Left lung (tissue), 10 donors: ENCODE results near the gene TBC1D24. TPM values are rescaled to one million over a fixed set of nuclear protein-coding genes. Genes with fewer than 3 reads are reported as not detected.

Experiments
- ATAC-seq: fragments of 200-7000 bp; cut with Tn5 transposase; one replicate; pipeline ENCODE4 v1.9.1; 2020; ENCODE audit warnings: moderate library complexity
- DNase-seq, 4 donors: peaks; one replicate each; pipeline ENCODE4 v3.0.0-alpha.2; 2013 to 2020
- H3K27ac ChIP-seq, 2 donors: fragments of 200-600 bp; sonication (generic) in 1 of 2; one replicate each; pipeline versions ENCODE4 v1.5.0 to v1.8.0; 2020 to 2021
- H3K27me3 ChIP-seq, 2 donors: fragments of 200-600 bp; sonication (generic) in 1 of 2; one replicate each; pipeline versions ENCODE4 v1.5.0 to v1.8.0; 2020 to 2021
- H3K36me3 ChIP-seq, 2 donors: fragments of 200-600 bp; sonication (generic) in 1 of 2; one replicate each; pipeline versions ENCODE4 v1.5.0 to v1.8.0; 2020 to 2021
- H3K4me1 ChIP-seq, 2 donors: fragments of 200-600 bp; one replicate each; pipeline ENCODE4 v1.8.0; 2021
- H3K4me3 ChIP-seq, 2 donors: fragments of 200-600 bp; sonication (generic) in 1 of 2; one replicate each; pipeline versions ENCODE4 v1.5.0 to v1.8.0; 2020 to 2021; ENCODE audit warnings: mild to moderate bottlenecking in 1 of 2
- H3K9me3 ChIP-seq, 2 donors: fragments of 200-600 bp; sonication (generic) in 1 of 2; one replicate each; pipeline versions ENCODE4 v1.5.0 to v1.8.0; 2020 to 2021
- intact Hi-C, 2 donors: fragments of 100-400 bp; cut with DNase I; formaldehyde crosslinking; loops; one replicate each; pipeline versions ENCODE4 v1.11.2 to v1.14.2; 2022
- polyA plus RNA-seq, 6 donors: library from polyadenylated mRNA; unstranded; fragments of 120-200 nt; gene quantifications; one replicate each; pipeline ENCODE4 v1.2.1, GENCODE V29; 2013; ENCODE audit not compliant: insufficient read length in 6 of 6
- total RNA-seq, 2 donors: library from RNA; stranded (reverse); fragmentation: NEBNext Ultra II Directional; extraction: Animal tissue kit (Norgen Biotek cat#: 25700); gene quantifications; one replicate each; pipeline ENCODE4 v1.2.1, GENCODE V29; 2021
- TF ChIP-seq, protein P1 (sequence below), 2 donors: fragments of 200-600 bp; sonication (generic) in 1 of 2; IDR thresholded peaks; one replicate each; pipeline versions ENCODE4 v1.5.0 to v1.8.0; 2021; ENCODE audit warnings: antibody characterized with exemption in 2 of 2
- donor health status: DM: no; HTN: yes; CAD: no.
- donor health status: DM: no; HTN: no; CAD: no.

TBC1D24 gene
- total and polyA plus RNA-seq, 8 donors, result 14.2 to 41.4 (median 17.9) TPM

DNA sequence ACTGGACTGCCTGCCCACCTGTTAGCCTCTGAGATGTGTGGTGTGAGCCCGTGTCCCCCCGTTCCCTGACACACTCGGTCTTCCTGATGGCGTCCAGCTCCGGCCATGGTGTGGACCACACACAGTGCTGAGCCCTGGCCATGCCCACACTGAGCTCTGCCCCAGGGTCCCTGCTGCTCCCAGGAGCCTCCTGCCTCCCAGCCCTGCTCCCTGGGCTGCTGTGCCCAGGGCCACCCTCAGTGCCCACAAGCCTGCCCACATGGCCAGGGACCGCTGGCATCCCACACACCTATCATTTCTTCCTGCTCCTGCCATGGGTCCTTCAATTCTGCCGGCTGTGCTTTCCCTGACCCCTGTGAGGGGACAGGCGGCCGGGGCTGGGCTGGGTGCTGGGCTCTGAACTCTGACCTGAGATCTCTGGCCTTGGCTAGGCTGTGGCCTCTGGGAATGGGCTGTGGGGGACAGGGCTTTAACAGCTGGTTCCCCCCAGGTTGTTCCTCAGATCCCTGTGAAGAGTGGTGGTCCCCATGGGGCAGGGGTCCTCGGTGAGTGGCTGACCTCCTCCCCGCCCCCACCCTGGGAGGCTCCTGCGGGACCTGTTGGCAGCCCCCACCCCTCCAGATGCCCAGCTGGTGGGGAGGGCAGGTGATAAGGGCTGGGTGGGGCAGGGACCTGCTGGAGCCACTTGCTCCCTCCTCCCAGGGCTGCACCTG lies 52.3 kb downstream of the TBC1D24 start:
- Histone ChIP-seq H3K27me3 (no peaks in the 10 kb centered on the region), H3K9me3 (no peaks in the 10 kb centered on the region), H3K36me3 (peaks cover 0 to 87% of the 10 kb centered on the region in 2 donors), H3K27ac (no peak overlapping the region), H3K4me1 (peaks cover 0 to 41% of the 10 kb centered on the region in 2 donors), H3K4me3 (no peak overlapping the region)
- intact Hi-C loops, result no loop called here
- no peak for ATAC-seq
- TF ChIP-seq, protein P1, sequence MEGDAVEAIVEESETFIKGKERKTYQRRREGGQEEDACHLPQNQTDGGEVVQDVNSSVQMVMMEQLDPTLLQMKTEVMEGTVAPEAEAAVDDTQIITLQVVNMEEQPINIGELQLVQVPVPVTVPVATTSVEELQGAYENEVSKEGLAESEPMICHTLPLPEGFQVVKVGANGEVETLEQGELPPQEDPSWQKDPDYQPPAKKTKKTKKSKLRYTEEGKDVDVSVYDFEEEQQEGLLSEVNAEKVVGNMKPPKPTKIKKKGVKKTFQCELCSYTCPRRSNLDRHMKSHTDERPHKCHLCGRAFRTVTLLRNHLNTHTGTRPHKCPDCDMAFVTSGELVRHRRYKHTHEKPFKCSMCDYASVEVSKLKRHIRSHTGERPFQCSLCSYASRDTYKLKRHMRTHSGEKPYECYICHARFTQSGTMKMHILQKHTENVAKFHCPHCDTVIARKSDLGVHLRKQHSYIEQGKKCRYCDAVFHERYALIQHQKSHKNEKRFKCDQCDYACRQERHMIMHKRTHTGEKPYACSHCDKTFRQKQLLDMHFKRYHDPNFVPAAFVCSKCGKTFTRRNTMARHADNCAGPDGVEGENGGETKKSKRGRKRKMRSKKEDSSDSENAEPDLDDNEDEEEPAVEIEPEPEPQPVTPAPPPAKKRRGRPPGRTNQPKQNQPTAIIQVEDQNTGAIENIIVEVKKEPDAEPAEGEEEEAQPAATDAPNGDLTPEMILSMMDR (IDR thresholded peaks at IDR 0.05), result no peak
- peak in 1 of 4 donors; percentile 64 for DNase-seq

DNA sequence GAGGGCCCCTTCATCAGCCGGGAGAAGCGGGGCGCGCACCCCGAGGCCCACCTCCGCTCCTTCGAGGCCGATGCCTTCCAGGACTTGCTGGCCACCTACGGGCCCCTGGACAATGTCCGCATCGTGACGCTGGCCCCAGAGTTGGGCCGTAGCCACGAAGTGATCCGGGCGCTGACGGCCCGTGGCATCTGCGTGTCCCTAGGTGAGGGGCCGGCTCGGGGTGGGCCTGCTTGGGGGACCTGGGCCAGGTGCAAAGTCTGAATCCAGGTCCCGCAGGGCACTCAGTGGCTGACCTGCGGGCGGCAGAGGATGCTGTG lies 52.8 kb downstream of the TBC1D24 start:
- Histone ChIP-seq H3K27ac (no peak overlapping the region), H3K9me3 (no peaks in the 10 kb centered on the region), H3K4me1 (peaks cover 0 to 43% of the 10 kb centered on the region in 2 donors), H3K4me3 (no peak overlapping the region), H3K27me3 (no peaks in the 10 kb centered on the region), H3K36me3 (peaks cover 0 to 82% of the 10 kb centered on the region in 2 donors)
- intact Hi-C loops, result no loop called here
- TF ChIP-seq, protein P1 (IDR thresholded peaks at IDR 0.05), result no peak
- ATAC-seq (no peak), DNase-seq (peak in 1 of 4 donors; percentile 76)

DNA sequence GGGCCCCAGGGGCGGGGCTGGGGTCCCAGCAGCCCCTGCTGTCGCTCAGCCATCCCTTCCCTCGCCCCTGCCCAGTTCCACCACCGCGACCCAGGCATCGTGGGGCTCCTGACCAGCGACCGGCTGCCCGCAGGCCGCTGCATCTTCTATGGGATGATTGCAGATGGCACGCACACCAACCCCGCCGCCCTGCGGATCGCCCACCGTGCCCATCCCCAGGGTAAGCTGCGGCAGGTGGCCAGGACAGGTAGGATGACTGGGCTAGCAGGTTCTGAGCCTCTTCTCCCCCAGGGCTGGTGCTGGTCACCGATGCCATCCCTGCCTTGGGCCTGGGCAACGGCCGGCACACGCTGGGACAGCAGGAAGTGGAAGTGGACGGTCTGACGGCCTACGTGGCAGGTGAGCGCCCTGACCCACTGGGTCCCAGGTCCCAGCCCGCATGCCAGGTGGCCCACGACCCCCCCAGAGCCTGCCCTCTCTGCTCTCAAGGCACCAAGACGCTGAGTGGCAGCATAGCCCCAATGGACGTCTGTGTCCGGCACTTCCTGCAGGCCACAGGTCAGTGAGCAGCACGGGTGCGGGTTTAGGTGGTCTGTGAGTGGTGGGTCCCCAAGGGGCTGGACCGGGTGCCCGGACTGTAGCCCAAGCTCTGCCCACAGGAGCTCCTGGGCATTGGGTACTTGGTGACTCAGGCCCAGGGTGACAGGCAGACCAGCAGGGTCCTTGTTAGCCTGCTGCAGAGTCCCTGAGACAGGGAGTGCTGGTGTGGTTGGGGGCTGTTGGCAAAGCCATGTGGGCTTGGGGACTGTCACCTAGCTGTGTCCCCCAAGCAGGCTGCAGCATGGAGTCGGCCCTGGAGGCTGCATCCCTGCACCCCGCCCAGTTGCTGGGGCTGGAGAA lies 53.5 kb downstream of the TBC1D24 start:
- Histone ChIP-seq H3K36me3 (peaks cover 0 to 75% of the 10 kb centered on the region in 2 donors), H3K27me3 (no peaks in the 10 kb centered on the region), H3K27ac (no peak overlapping the region), H3K4me1 (peaks cover 2 to 50% of the 10 kb centered on the region in 2 donors), H3K9me3 (no peaks in the 10 kb centered on the region), H3K4me3 (no peak overlapping the region)
- TF ChIP-seq, protein P1 (IDR thresholded peaks at IDR 0.05), result no peak
- ATAC-seq (no peak), DNase-seq (peak in 1 of 4 donors; percentile 76)
- intact Hi-C loops, result no loop called here

DNA sequence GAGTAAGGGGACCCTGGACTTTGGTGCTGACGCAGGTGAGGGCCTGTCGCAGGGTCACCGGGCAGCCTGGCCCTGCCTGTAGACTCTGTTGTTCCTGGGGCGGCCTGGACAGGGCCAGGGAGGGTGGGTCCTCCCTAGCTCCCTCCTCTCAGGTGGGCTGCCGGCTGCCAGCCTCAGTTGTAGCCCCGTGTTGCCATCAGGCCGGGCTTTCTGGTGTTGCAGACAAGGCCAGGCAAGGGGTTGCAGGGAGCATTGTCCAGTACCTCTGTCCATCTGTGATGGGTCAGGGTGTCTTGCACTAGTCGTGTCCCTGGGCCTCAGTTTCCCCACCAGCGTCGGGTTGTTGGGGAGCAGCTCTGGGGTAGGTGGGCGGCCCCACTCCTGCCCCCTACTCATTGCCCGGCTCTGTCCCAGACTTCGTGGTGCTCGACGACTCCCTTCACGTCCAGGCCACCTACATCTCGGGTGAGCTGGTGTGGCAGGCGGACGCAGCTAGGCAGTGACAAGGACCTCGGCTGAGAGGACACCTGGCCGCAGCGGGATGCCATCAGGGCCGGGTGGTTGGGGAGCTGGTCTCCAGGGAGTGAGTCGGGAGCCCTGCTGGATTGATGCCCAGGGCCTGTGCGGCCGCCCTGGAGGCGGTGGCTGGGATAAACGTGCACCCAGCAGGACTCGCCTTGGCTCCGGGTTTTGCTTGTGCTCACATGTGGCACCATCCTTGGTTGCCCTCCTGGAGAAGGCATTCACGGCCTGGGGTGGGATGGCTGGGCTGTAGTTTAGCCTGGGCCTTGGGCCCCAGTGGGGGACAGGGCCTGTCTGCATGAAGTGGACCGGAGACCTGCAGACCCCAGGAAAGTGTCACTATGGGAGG lies 54.4 kb downstream of the TBC1D24 start:
- ATAC-seq (no peak), DNase-seq (peak in 1 of 4 donors; percentile 76)
- Histone ChIP-seq H3K27ac (no peak overlapping the region), H3K9me3 (no peaks in the 10 kb centered on the region), H3K4me3 (no peak overlapping the region), H3K27me3 (no peaks in the 10 kb centered on the region), H3K4me1 (peaks cover 2 to 50% of the 10 kb centered on the region in 2 donors), H3K36me3 (peaks cover 0 to 66% of the 10 kb centered on the region in 2 donors)
- TF ChIP-seq, protein P1 (IDR thresholded peaks at IDR 0.05), result no peak
- intact Hi-C loops, result no loop called here
